Neuronal stem cell (in vitro differentiated cells): Measurements from ENCODE around the gene ZMIZ1.

Experiments
- DNase-seq: peaks from one replicate; pipeline ENCODE4 v3.0.0-alpha.2; 2013; ENCODE audit warnings: low spot score
- H2AFZ ChIP-seq: one replicate; pipeline ENCODE4 v1.6.1; 2013; ENCODE audit warnings: mild to moderate bottlenecking, low read length, inconsistent platforms
- H2AK5ac ChIP-seq: 2 replicates; pipeline ENCODE4 v1.6.1; 2013; ENCODE audit warnings: low read depth, mild to moderate bottlenecking, inconsistent platforms, low read length, moderate library complexity, mixed read lengths
- H2BK120ac ChIP-seq: 2 replicates; pipeline ENCODE4 v1.6.1; 2013; ENCODE audit warnings: low read depth, mild to moderate bottlenecking, inconsistent platforms, low read length, moderate library complexity, mixed read lengths
- H2BK12ac ChIP-seq: one replicate; pipeline ENCODE4 v1.6.1; 2013; ENCODE audit warnings: low read length, inconsistent platforms
- H2BK15ac ChIP-seq: 2 replicates; pipeline ENCODE4 v1.6.1; 2013; ENCODE audit warnings: mild to moderate bottlenecking, low read length, inconsistent platforms, mixed read lengths
- H2BK5ac ChIP-seq: one replicate; pipeline ENCODE4 v1.6.1; 2013; ENCODE audit warnings: inconsistent platforms, mild to moderate bottlenecking, low read length, moderate library complexity
- H3K14ac ChIP-seq: one replicate; pipeline ENCODE4 v1.6.1; 2013; ENCODE audit warnings: low read length, inconsistent platforms
- H3K18ac ChIP-seq: 2 replicates; pipeline ENCODE4 v1.6.1; 2013; ENCODE audit warnings: low read length, inconsistent platforms
- H3K23ac ChIP-seq: 2 replicates; pipeline ENCODE4 v1.6.1; 2013; ENCODE audit warnings: low read depth, mild to moderate bottlenecking, mixed read lengths, low read length, inconsistent platforms; ENCODE audit not compliant: poor library complexity
- H3K27ac ChIP-seq: replicated peaks from 3 replicates; pipeline ENCODE4 v1.5.1; 2013; ENCODE audit warnings: low read length, inconsistent platforms
- H3K27me3 ChIP-seq, 3 experiments: 2 replicates each; pipeline ENCODE4 v1.6.1; 2013; ENCODE audit warnings: low read length in 3 of 3, mild to moderate bottlenecking in 2 of 3, inconsistent platforms in 1 of 3, low read depth in 1 of 3, mixed read lengths in 1 of 3, moderate library complexity in 1 of 3; ENCODE audit not compliant: control insufficient read depth in 3 of 3, insufficient read depth in 3 of 3
- H3K36me3 ChIP-seq, 2 donors: replicated peaks in 1 of 2; 2 replicates each; pipeline ENCODE4 v1.6.1; 2013; ENCODE audit warnings: low read length in 2 of 2; ENCODE audit not compliant: control insufficient read depth in 2 of 2, insufficient read depth in 2 of 2
- H3K4ac ChIP-seq: 2 replicates; pipeline ENCODE4 v1.6.1; 2013; ENCODE audit warnings: inconsistent platforms, mild to moderate bottlenecking, low read length, moderate library complexity
- H3K4me1 ChIP-seq, 2 donors: 1 replicate in 1 of 2; 2 replicates in 1 of 2; pipeline ENCODE4 v1.6.1; 2013; ENCODE audit warnings: low read length in 2 of 2, low read depth in 1 of 2; ENCODE audit not compliant: control insufficient read depth in 2 of 2, insufficient read depth in 1 of 2
- H3K4me2 ChIP-seq: one replicate; pipeline ENCODE4 v1.6.1; 2013; ENCODE audit warnings: mild to moderate bottlenecking, low read length, inconsistent platforms; ENCODE audit not compliant: insufficient read depth, poor library complexity, severe bottlenecking
- H3K4me3 ChIP-seq, 2 donors: 2 replicates each; pipeline ENCODE4 v1.5.1; 2013; ENCODE audit warnings: low read length in 2 of 2, mild to moderate bottlenecking in 2 of 2, inconsistent platforms in 1 of 2, moderate library complexity in 1 of 2
- H3K79me1 ChIP-seq: one replicate; pipeline ENCODE4 v1.6.1; 2013; ENCODE audit warnings: low read depth, mild to moderate bottlenecking, inconsistent platforms, low read length, moderate library complexity
- H3K9ac ChIP-seq: one replicate; pipeline ENCODE4 v1.6.1; 2013; ENCODE audit warnings: mild to moderate bottlenecking, low read depth, low read length, inconsistent platforms; ENCODE audit not compliant: poor library complexity
- H3K9me3 ChIP-seq, 2 donors: replicated peaks in 1 of 2; 2 replicates each; pipeline versions ENCODE3 to v1.6.1; 2013; ENCODE audit warnings: low read length in 2 of 2, mild to moderate bottlenecking in 2 of 2, inconsistent platforms in 1 of 2, low read depth in 1 of 2, mixed read lengths in 1 of 2, moderate library complexity in 1 of 2; ENCODE audit not compliant: control insufficient read depth in 2 of 2, insufficient read depth in 1 of 2
- H4K8ac ChIP-seq: one replicate; pipeline ENCODE4 v1.6.1; 2013; ENCODE audit warnings: low read depth, mild to moderate bottlenecking, inconsistent platforms, low read length, moderate library complexity
- H4K91ac ChIP-seq: one replicate; pipeline ENCODE4 v1.6.1; 2013; ENCODE audit warnings: low read length, low read depth, mild to moderate bottlenecking, inconsistent platforms; ENCODE audit not compliant: poor library complexity
- WGBS, 2 donors: extraction: QIAGEN DNeasy Blood & Tissue Kit; methylation state at CpG; one replicate each; pipeline ENCODE4 v1.1.7; 2013; ENCODE audit warnings: missing lambda C conversion rate in 2 of 2, mixed read lengths in 1 of 2; ENCODE audit not compliant: insufficient read length in 2 of 2, insufficient replicate concordance in 1 of 2; ENCODE audit errors: extremely low coverage in 2 of 2; 5-methylcytosine and 5-hydroxymethylcytosine counted together

The ZMIZ1 gene

GRCh38 chr10:79084012-79084971, 15.5 kb downstream of the ZMIZ1 start:
- H3K23ac ChIP-seq = no peak overlapping the region
- H3K27ac ChIP-seq = no peak overlapping the region
- no peak overlapping the region for H2BK5ac ChIP-seq
- H4K8ac ChIP-seq = no peak overlapping the region
- H3K9me3 ChIP-seq = no peaks in the 10 kb centered on the region
- no peak overlapping the region for H2BK120ac ChIP-seq
- H2AFZ ChIP-seq = no peak overlapping the region
- no peak overlapping the region for H3K4me2 ChIP-seq
- no CpG with 5 or more reads among the region's 9 CpGs for WGBS, 2 donors
- H3K36me3 ChIP-seq = peaks cover 0 to 21% of the 10 kb centered on the region in 2 donors
- H3K4me1 ChIP-seq = peaks cover 27 to 32% of the 10 kb centered on the region in 2 donors
- H3K27me3 ChIP-seq = no peaks in the 10 kb centered on the region
- no peak overlapping the region for H2BK15ac ChIP-seq
- H3K18ac ChIP-seq = peak overlapping the region; percentile 55
- H3K4me3 ChIP-seq = no peak overlapping the region
- H3K4ac ChIP-seq = no peak overlapping the region
- H3K79me1 ChIP-seq = peaks cover 40% of the 10 kb centered on the region
- no peak for DNase-seq
- H3K14ac ChIP-seq = no peak overlapping the region
- no peak overlapping the region for H3K9ac ChIP-seq
- no peak overlapping the region for H2BK12ac ChIP-seq
- no peak overlapping the region for H2AK5ac ChIP-seq
- no peak overlapping the region for H4K91ac ChIP-seq

DNA sequence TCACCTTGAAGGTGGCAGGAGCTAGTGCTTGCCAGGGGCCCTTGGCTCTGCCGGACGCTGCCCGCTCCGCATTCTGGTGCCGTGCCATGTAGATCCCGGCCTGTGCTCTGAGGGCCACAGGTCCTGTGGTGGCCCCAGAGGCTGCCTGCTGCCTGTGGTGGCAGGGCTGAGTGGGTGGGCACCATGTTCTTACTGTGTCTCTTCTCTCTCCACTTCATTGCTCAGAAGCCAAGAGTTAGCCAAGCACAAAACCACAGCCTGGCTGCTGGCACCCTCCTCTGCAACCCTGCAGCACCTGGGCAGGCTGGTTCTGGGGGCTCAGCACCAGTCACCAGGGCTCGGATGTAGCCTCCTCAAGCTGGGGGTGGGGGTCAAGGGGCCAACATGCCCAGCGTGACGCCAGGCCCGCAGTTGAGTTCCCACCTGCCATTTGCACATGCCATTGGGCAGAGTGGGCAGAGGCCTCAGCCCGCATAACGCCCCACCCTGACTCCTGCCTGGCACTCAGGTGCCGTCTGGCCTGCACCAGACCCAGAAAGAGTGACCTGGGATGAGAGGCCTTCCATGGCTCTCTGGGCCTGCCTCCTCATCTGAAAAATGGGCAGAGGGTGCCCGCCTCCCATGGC, 16.3 kb downstream of the ZMIZ1 start:
- no peak for DNase-seq
- Histone ChIP-seq H2BK15ac (no peak overlapping the region), H4K91ac (no peak overlapping the region), H3K79me1 (peaks cover 40% of the 10 kb centered on the region), H3K18ac (peak overlapping the region; percentile 55), H2AK5ac (no peak overlapping the region), H2BK120ac (no peak overlapping the region), H3K4me1 (peaks cover 22 to 25% of the 10 kb centered on the region in 2 donors), H3K14ac (no peak overlapping the region), H2BK12ac (no peak overlapping the region), H3K4me2 (no peak overlapping the region), H2AFZ (no peak overlapping the region), H3K27ac (no peak overlapping the region), H3K27me3 (no peaks in the 10 kb centered on the region), H3K23ac (peak overlapping the region; percentile 40), H3K36me3 (peaks cover 0 to 22% of the 10 kb centered on the region in 2 donors), H3K4ac (no peak overlapping the region), H3K9me3 (no peaks in the 10 kb centered on the region), H3K4me3 (no peak overlapping the region), H4K8ac (no peak overlapping the region), H2BK5ac (no peak overlapping the region), H3K9ac (no peak overlapping the region)
- WGBS, 2 donors = no CpG with 5 or more reads among the region's 14 CpGs

DNA sequence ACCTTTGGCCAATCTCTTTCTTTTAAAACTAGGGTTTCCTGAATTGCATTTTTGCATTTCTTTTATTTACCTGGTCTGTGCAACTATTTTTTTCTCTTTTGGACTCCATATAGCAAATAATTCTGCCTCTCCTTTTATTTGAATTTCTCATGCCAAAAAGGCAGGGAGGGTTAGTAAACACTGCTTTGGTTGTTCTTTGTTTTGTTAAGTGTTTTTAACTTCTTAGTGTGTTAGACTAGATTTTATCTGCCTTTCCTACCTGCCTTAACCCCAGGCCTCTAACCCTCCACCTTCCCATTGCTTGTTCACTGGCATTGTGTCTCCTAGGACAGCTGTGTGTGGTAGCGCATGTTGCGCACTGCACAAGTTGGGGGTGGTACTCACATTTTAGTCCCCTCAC, 18.1 kb downstream of the ZMIZ1 start:
- H3K27ac ChIP-seq = no peak overlapping the region
- no peak overlapping the region for H3K23ac ChIP-seq
- H4K91ac ChIP-seq = no peak overlapping the region
- no peak overlapping the region for H4K8ac ChIP-seq
- peaks cover 0 to 21% of the 10 kb centered on the region in 2 donors for H3K36me3 ChIP-seq
- no peak overlapping the region for H2BK120ac ChIP-seq
- no peak overlapping the region for H3K4me2 ChIP-seq
- H3K9ac ChIP-seq = no peak overlapping the region
- no peak overlapping the region for H2BK15ac ChIP-seq
- H2BK5ac ChIP-seq = no peak overlapping the region
- no peak for DNase-seq
- H3K14ac ChIP-seq = no peak overlapping the region
- H3K18ac ChIP-seq = no peak overlapping the region
- no peak overlapping the region for H3K4me3 ChIP-seq
- WGBS, 2 donors = no CpG with 5 or more reads among the region's 2 CpGs
- H3K4me1 ChIP-seq = peaks cover 16 to 20% of the 10 kb centered on the region in 2 donors
- H2AFZ ChIP-seq = no peak overlapping the region
- no peaks in the 10 kb centered on the region for H3K27me3 ChIP-seq
- peaks cover 41% of the 10 kb centered on the region for H3K79me1 ChIP-seq
- H3K4ac ChIP-seq = no peak overlapping the region
- H2AK5ac ChIP-seq = no peak overlapping the region
- no peaks in the 10 kb centered on the region for H3K9me3 ChIP-seq
- H2BK12ac ChIP-seq = no peak overlapping the region

DNA sequence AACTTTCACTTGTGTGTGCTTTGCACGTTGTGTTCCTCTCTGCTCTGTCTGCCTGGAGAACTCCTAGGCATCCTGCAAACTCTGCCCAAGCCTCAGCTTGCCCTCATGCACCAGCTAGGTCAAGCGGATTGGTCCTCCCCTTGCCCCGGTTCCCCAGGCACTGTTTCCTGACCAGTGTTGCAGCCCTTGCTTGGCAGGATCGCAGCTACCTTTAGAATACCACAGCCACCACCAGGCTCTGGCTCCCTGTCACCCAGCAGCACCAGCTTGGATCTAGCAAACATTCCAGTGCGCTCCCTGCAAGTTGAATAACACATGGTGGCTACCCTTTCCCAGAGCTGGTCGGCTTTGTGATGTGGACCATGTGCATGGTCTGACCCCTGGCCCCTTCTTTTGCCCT, 19.0 kb downstream of the ZMIZ1 start:
- Histone ChIP-seq H3K4ac (no peak overlapping the region), H3K79me1 (peaks cover 32% of the 10 kb centered on the region), H3K14ac (no peak overlapping the region), H3K4me3 (no peak overlapping the region), H2BK120ac (no peak overlapping the region), H2BK5ac (no peak overlapping the region), H3K4me2 (no peak overlapping the region), H2AFZ (no peak overlapping the region), H3K9me3 (no peaks in the 10 kb centered on the region), H2BK12ac (no peak overlapping the region), H3K27ac (no peak overlapping the region), H3K23ac (no peak overlapping the region), H3K4me1 (peaks cover 16 to 20% of the 10 kb centered on the region in 2 donors), H3K18ac (no peak overlapping the region), H3K27me3 (no peaks in the 10 kb centered on the region), H3K9ac (peak overlapping the region; percentile 17), H2AK5ac (no peak overlapping the region), H4K8ac (no peak overlapping the region), H2BK15ac (no peak overlapping the region), H4K91ac (no peak overlapping the region), H3K36me3 (peaks cover 0 to 25% of the 10 kb centered on the region in 2 donors)
- no peak for DNase-seq
- WGBS, 2 donors = no CpG with 5 or more reads among the region's 6 CpGs
